BLaER1 treated with 17β-estradiol and CSF1 and Interleukin-3, amounts not matched to agents 10 nM and 100 nM (cell line): ENCODE measurements around the gene GJD3.
"Not testable (repeated sequence)": the region's sequence is repeated elsewhere in the genome, so short reads cannot be mapped to it uniquely, and the experiment has no call there.

ENCODE experiments used
- H3K27ac ChIP-seq, 11 experiments: shearing (Covaris generic); formaldehyde crosslinking; 2 replicates each; pipeline ENCODE4 v1.8.1; 2022
- H3K27me3 ChIP-seq, 11 experiments: shearing (Covaris generic); formaldehyde crosslinking; 2 replicates each; pipeline ENCODE4 v1.8.1; 2022
- H3K36me3 ChIP-seq, 11 experiments: shearing (Covaris generic); formaldehyde crosslinking; 2 replicates each; pipeline ENCODE4 v1.8.1; 2022
- H3K4me1 ChIP-seq, 10 experiments: shearing (Covaris generic); formaldehyde crosslinking; 2 replicates each; pipeline ENCODE4 v1.8.1; 2022
- H3K4me2 ChIP-seq, 11 experiments: shearing (Covaris generic); formaldehyde crosslinking; 2 replicates each; pipeline ENCODE4 v1.8.1; 2022
- H3K4me3 ChIP-seq, 10 experiments: shearing (Covaris generic); formaldehyde crosslinking; 2 replicates each; pipeline ENCODE4 v1.8.1; 2022
- H3K9ac ChIP-seq, 11 experiments: shearing (Covaris generic); formaldehyde crosslinking; 2 replicates each; pipeline ENCODE4 v1.8.1; 2022
- H3K9me3 ChIP-seq, 11 experiments: shearing (Covaris generic); formaldehyde crosslinking; replicated peaks in 1 of 11; 2 replicates each; pipeline ENCODE4 v1.8.1; 2022
- H4K20me1 ChIP-seq, 11 experiments: shearing (Covaris generic); formaldehyde crosslinking; 2 replicates each; pipeline ENCODE4 v1.8.1; 2022
- Cebpa-rat ChIP-seq, 11 experiments: shearing (Covaris generic); IDR thresholded peaks; 2 replicates each; pipeline ENCODE4 v1.8.1; 2022

Gene GJD3

DNA sequence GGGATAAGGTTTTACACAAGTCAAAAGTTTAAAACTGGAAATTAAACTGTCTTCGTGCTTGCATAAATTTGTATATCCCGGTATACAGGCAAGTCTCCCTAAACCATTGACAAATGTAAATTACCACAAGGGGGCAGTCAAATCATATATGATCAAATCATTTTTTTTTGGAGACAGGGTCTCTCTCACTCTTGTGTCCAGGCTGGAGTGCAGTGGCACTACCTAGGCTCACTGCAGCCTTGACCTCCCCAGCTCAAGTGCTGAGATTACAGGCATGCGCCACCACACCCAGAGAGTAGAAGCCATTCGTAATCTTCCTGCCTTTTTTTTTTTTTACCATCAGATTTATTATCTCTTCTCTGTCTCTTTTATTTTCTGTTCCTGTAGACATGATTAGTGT lies 34.6 kb upstream of the GJD3 start:
- Histone ChIP-seq H3K9me3 (no peaks in the 10 kb centered on the region), H3K9ac (no peak overlapping the region)
- no peak for TF ChIP-seq Cebpa-rat (IDR thresholded peaks at IDR 0.05)

GRCh38 chr17:40386555-40386954 lies 22.0 kb upstream of the GJD3 start:
- not testable (repeated sequence) for H3K4me2 ChIP-seq, H3K9ac ChIP-seq, H3K4me3 ChIP-seq, H3K27ac ChIP-seq, H4K20me1 ChIP-seq, H3K9me3 ChIP-seq, H3K27me3 ChIP-seq, H3K4me1 ChIP-seq
- peaks cover 8 to 90% (median 79%) of the 10 kb centered on the region in 11 experiments; a peak in 21 of 22 replicates for H3K36me3 ChIP-seq

More for the DNA sequence above, 34.6 kb upstream of the GJD3 start:
- peaks cover 0 to 100% (median 100%) of the 10 kb centered on the region in 11 experiments; a peak in 20 of 22 replicates for H3K36me3 ChIP-seq
- H4K20me1 ChIP-seq: peaks cover 0 to 25% (median 3%) of the 10 kb centered on the region in 11 experiments; a peak in 6 of 22 replicates
- H3K4me1 ChIP-seq: no peaks in the 10 kb centered on the region
- H3K4me3 ChIP-seq: no peak overlapping the region
- no peak overlapping the region for H3K27ac ChIP-seq
- H3K27me3 ChIP-seq: no peaks in the 10 kb centered on the region
- H3K4me2 ChIP-seq: no peak overlapping the region

DNA sequence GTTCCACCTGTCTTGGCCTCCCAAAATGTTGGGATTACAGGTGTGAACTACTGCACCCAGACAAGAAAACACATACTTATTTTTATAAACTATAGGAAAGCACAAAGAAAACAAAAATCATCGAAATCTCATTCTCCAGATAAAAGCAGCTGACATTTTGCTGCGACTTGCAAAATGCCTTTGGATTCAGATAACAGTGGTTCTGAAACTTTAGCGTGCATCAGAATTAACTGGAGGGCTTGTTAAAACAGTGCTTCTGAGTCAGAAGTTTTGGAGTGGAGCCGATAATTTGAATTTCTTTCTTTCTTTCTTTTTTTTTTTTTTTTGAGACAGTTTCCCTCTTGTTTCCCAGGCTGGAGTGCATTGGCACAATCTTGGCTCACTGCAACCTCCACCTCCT lies 17.7 kb upstream of the GJD3 start:
- H3K9ac ChIP-seq: no peak overlapping the region
- H3K4me2 ChIP-seq: no peak overlapping the region
- H3K27ac ChIP-seq: no peak overlapping the region
- no peak overlapping the region for H3K4me3 ChIP-seq
- peaks cover 0 to 4% (median 0%) of the 10 kb centered on the region in 10 experiments; a peak in 2 of 20 replicates for H3K4me1 ChIP-seq
- TF ChIP-seq Cebpa-rat (IDR thresholded peaks at IDR 0.05): no peak
- H3K36me3 ChIP-seq: peaks cover 0 to 47% (median 36%) of the 10 kb centered on the region in 11 experiments; a peak in 18 of 22 replicates
- peaks cover 0 to 9% (median 0%) of the 10 kb centered on the region in 11 experiments; a peak in 3 of 22 replicates for H4K20me1 ChIP-seq
- no peaks in the 10 kb centered on the region for H3K27me3 ChIP-seq
- H3K9me3 ChIP-seq: no peaks in the 10 kb centered on the region

DNA sequence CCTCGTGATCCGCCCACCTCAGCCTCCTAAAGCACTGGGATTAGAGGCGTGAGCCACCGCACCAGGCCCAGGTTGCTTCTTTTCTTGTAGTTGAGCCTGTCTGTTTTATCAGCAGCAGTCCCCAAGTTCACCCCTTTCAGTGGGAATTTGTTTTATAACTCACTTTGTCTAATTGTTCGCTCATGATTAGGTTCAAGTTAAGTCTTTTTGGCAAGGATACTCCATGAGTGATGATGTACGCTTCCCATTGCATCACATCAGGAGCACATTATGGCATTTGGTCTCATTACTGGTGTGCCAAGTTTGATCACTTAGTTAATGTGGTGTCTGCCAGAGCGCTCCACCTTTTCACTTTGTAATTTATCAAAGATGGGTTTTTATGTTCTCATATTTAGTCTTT lies 14.4 kb upstream of the GJD3 start:
- H3K4me1 ChIP-seq: peaks cover 0 to 21% (median 7%) of the 10 kb centered on the region in 10 experiments; a peak in 12 of 20 replicates
- H3K9ac ChIP-seq: no peak overlapping the region
- H3K4me3 ChIP-seq: no peak overlapping the region
- H3K9me3 ChIP-seq: peaks cover 0 to 17% (median 9%) of the 10 kb centered on the region in 11 experiments; a peak in 10 of 22 replicates
- no peak for TF ChIP-seq Cebpa-rat (IDR thresholded peaks at IDR 0.05)
- H3K36me3 ChIP-seq: peaks cover 0 to 15% (median 5%) of the 10 kb centered on the region in 11 experiments; a peak in 10 of 22 replicates
- H3K27me3 ChIP-seq: no peaks in the 10 kb centered on the region
- no peak overlapping the region for H3K4me2 ChIP-seq
- no peak overlapping the region for H3K27ac ChIP-seq
- peaks cover 0 to 3% (median 0%) of the 10 kb centered on the region in 11 experiments; a peak in 1 of 22 replicates for H4K20me1 ChIP-seq

- Histone ChIP-seq H3K9ac (no peak overlapping the region), H3K27ac (no peak overlapping the region), H3K4me3 (no peak overlapping the region), H3K36me3 (peaks cover 0 to 5% (median 0%) of the 10 kb centered on the region in 11 experiments; a peak in 3 of 22 replicates), H3K4me1 (peaks cover 3 to 28% (median 14%) of the 10 kb centered on the region in 10 experiments; a peak in 18 of 20 replicates), H3K27me3 (no peaks in the 10 kb centered on the region), H4K20me1 (no peaks in the 10 kb centered on the region), H3K4me2 (no peak overlapping the region), H3K9me3 (peaks cover 0 to 28% (median 12%) of the 10 kb centered on the region in 11 experiments; a peak in 13 of 22 replicates)
- TF ChIP-seq Cebpa-rat (IDR thresholded peaks at IDR 0.05): no peak
Measured at GRCh38 chr17:40377832-40378231, 13.3 kb upstream of the GJD3 start.

DNA sequence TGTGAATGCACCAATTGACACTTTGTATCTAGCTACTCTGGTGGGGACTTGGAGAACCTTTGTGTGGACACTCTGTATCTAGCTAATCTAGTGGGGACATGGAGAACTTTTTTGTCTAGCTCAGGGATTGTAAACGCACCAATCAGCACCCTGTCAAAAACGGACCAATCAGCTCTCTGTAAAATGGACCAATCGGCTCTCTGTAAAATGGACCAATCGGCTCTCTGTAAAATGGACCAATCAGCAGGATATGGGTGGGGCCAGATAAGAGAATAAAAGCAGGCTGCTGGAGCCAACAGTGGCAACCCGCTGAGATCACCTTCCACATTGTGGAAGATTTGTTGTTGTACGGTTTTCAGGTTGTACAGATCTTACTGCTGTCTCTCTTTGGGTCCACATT lies 12.0 kb upstream of the GJD3 start:
- H3K9ac ChIP-seq, H4K20me1 ChIP-seq, H3K36me3 ChIP-seq, H3K27me3 ChIP-seq, H3K27ac ChIP-seq, H3K4me3 ChIP-seq: not testable (repeated sequence)
- peaks cover 0 to 39% (median 13%) of the 10 kb centered on the region in 11 experiments; a peak in 13 of 22 replicates for H3K9me3 ChIP-seq
- 0 out of 22 replicates have a peak overlapping the region, but pooled peaks of 2 of the 11 experiments have one; percentile 15 to 20 for H3K4me2 ChIP-seq
- H3K4me1 ChIP-seq: peaks cover 14 to 41% (median 27%) of the 10 kb centered on the region in 10 experiments; a peak in 19 of 20 replicates

- Histone ChIP-seq H3K4me1 (peaks cover 14 to 48% (median 32%) of the 10 kb centered on the region in 10 experiments; a peak in 19 of 20 replicates), H3K9me3 (peaks cover 0 to 46% (median 13%) of the 10 kb centered on the region in 11 experiments; a peak in 14 of 22 replicates)
- not testable (repeated sequence) for H3K27me3 ChIP-seq, H3K4me2 ChIP-seq, H3K27ac ChIP-seq, H3K9ac ChIP-seq, H3K4me3 ChIP-seq, H3K36me3 ChIP-seq, H4K20me1 ChIP-seq
Measured at GRCh38 chr17:40375786-40376185, 11.2 kb upstream of the GJD3 start.

DNA sequence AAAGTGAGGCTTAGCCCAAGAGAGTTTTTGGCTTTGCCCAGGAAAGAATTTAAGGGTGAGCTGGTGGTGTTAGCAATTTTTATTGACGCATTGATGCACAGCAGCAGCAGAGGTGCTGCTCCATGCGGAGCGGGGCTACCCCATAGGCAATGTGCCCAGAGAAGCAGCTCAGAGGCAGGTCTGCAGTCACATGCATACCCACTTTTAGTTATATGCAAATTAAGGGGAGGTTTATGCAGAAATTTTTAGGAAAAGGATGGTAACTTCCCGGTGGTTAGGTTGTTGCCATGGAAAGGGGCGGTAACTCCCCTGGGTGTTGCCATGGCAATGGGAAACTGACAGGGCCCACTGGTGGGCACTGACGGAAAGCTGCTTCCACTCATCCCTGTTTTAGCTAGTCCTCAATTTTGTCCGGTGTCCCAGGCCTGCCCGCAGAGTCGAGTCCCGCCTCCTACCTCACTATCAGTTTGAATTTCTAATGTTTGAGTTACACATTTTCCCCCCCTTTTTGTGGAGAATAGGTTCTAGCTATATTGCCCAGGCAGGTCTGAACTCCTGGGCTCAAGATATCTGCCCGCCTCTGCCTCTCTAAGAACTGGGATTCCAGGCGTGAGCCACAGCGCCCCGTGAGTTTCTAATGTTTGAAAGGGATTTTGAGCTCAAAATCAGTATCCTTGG lies 10.4 kb upstream of the GJD3 start:
- H3K9me3 ChIP-seq: peaks cover 0 to 46% (median 13%) of the 10 kb centered on the region in 11 experiments; a peak in 14 of 22 replicates
- TF ChIP-seq Cebpa-rat (IDR thresholded peaks at IDR 0.05): no peak
- H4K20me1 ChIP-seq: no peaks in the 10 kb centered on the region
- H3K4me2 ChIP-seq: peak overlapping the region in 6 of 11 experiments; percentile 0 to 62 (median 5); a peak in 4 of 22 replicates
- no peaks in the 10 kb centered on the region for H3K27me3 ChIP-seq
- H3K4me3 ChIP-seq: no peak overlapping the region
- H3K36me3 ChIP-seq: no peaks in the 10 kb centered on the region
- peaks cover 14 to 50% (median 32%) of the 10 kb centered on the region in 10 experiments; a peak in 19 of 20 replicates for H3K4me1 ChIP-seq
- no peak overlapping the region for H3K9ac ChIP-seq
- peak overlapping the region in 1 of 11 experiments; percentile 77; a peak in 1 of 22 replicates for H3K27ac ChIP-seq

- H3K4me3 ChIP-seq: no peak overlapping the region
- H3K9ac ChIP-seq: no peak overlapping the region
- peak overlapping the region in 4 of 11 experiments; percentile 0 to 64 (median 44); a peak in 4 of 22 replicates for H3K4me2 ChIP-seq
- no peaks in the 10 kb centered on the region for H3K27me3 ChIP-seq
- no peaks in the 10 kb centered on the region for H4K20me1 ChIP-seq
- no peaks in the 10 kb centered on the region for H3K36me3 ChIP-seq
- no peak for TF ChIP-seq Cebpa-rat (IDR thresholded peaks at IDR 0.05)
- peaks cover 14 to 51% (median 32%) of the 10 kb centered on the region in 10 experiments; a peak in 19 of 20 replicates for H3K4me1 ChIP-seq
- peaks cover 0 to 46% (median 13%) of the 10 kb centered on the region in 11 experiments; a peak in 14 of 22 replicates for H3K9me3 ChIP-seq
- H3K27ac ChIP-seq: peak overlapping the region in 2 of 11 experiments; percentile 72 to 77; a peak in 5 of 22 replicates
Measured at GRCh38 chr17:40373999-40374398, 9.5 kb upstream of the GJD3 start.
